ENCODE data around the gene FOXA2. TPM values are rescaled to one million over a fixed set of nuclear protein-coding genes. Genes with fewer than 3 reads are reported as not detected.

Gene FOXA2
- polyA plus RNA-seq, 1 experiment, result not detected

DNA sequence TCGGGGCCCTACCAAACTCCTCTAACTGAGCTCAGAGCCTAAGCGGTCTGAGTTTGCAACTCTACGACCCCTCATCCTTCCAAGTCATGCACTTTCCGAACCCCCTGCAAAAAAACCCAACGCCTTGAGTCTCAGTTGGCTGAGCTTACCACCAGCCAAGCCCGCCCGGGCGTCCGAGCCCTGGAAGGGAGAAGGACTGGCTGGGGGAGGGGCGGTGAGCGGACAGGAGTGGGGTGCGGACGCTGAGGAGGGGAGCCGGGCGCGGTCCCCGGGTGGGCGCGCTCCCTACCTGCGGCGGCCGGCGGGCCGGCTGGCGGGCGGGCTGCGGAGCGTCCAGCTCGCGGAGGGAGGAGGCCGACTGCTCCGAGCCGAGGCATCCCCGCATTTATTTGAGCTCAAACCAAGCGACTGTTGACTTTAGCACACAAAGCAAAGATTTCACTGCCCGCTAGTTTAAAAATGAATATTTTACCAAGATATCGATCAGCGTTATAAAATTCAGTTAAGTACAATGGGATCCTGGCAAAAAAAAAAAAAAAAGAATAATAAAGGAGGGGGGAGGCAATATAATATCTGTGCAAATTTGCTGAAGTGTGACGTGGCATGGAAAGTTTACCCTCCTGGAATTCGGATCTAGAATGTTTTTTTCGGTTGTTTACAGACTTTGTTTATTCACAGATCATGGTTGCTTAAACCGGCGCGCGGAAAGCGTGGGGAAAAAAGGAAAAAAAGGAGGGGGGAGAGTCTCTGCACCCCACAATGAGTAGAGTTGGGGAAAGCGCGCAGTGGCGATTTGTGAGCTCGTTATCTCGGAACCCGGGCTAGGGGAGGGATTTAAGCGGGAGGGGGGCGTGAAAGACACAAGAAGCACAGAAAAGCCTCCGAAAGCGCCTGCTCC is 5.9 kb downstream of the FOXA2 start:
- H3K36me3 ChIP-seq (ENCODE audit: control insufficient read depth, insufficient read depth, low read length), result no peaks in the 10 kb centered on the region
- no peak for DNase-seq (ENCODE audit: low read depth)
- POLR2A ChIA-PET, result no interaction called here
- no peak overlapping the region for H3K4me3 ChIP-seq (ENCODE audit: low read depth, low read length)
- peaks cover 54% of the 10 kb centered on the region for H3K27me3 ChIP-seq (ENCODE audit: control insufficient read depth, insufficient read depth, low read length)
- CTCF ChIA-PET, result no interaction called here
- TF ChIP-seq, protein P1, sequence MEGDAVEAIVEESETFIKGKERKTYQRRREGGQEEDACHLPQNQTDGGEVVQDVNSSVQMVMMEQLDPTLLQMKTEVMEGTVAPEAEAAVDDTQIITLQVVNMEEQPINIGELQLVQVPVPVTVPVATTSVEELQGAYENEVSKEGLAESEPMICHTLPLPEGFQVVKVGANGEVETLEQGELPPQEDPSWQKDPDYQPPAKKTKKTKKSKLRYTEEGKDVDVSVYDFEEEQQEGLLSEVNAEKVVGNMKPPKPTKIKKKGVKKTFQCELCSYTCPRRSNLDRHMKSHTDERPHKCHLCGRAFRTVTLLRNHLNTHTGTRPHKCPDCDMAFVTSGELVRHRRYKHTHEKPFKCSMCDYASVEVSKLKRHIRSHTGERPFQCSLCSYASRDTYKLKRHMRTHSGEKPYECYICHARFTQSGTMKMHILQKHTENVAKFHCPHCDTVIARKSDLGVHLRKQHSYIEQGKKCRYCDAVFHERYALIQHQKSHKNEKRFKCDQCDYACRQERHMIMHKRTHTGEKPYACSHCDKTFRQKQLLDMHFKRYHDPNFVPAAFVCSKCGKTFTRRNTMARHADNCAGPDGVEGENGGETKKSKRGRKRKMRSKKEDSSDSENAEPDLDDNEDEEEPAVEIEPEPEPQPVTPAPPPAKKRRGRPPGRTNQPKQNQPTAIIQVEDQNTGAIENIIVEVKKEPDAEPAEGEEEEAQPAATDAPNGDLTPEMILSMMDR (IDR thresholded peaks at IDR 0.05; ENCODE audit: insufficient read depth, low read depth, low read length), result no peak

DNA sequence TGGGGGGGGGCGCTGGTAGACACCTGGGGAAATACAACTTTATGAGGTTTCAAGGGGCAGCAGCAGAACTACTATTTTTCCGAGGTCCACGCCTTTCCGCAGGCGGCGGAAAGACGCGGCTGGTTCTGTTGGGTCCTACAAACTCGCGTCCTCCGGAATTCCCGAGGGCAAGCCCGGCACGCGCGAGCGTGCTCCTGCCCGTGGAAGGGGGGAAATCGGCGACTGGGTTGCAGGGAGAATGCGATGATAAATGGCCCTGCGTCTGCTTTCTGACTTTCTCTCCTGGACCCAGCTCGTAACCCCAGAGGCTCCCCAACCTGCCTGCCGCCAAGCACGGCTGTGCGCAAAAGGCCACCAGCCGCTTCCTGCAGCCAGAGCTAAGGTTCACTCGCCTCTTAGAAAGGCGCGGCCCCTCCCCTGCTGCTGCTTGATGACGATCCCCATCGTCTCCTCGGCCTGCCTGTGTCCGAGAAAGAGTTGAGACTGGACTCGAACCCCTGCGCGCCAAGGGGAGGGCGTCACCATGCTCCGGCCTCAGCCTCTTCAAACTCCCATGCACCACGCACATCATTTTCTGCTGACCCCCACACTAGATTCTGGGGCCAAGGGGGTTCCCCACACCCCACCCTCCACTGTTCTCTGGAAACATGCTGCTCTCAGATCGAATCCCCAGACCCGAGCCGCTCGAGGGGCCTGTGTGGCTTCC is 6.7 kb downstream of the FOXA2 start:
- no peak for DNase-seq (ENCODE audit: low read depth)
- Histone ChIP-seq H3K36me3 (ENCODE audit: control insufficient read depth, insufficient read depth, low read length) (no peaks in the 10 kb centered on the region), H3K4me3 (ENCODE audit: low read depth, low read length) (no peak overlapping the region), H3K27me3 (ENCODE audit: control insufficient read depth, insufficient read depth, low read length) (peaks cover 49% of the 10 kb centered on the region)
- ChIA-PET POLR2A (no interaction called here), CTCF (no interaction called here)
- TF ChIP-seq, protein P1 (IDR thresholded peaks at IDR 0.05; ENCODE audit: insufficient read depth, low read depth, low read length), result no peak

DNA sequence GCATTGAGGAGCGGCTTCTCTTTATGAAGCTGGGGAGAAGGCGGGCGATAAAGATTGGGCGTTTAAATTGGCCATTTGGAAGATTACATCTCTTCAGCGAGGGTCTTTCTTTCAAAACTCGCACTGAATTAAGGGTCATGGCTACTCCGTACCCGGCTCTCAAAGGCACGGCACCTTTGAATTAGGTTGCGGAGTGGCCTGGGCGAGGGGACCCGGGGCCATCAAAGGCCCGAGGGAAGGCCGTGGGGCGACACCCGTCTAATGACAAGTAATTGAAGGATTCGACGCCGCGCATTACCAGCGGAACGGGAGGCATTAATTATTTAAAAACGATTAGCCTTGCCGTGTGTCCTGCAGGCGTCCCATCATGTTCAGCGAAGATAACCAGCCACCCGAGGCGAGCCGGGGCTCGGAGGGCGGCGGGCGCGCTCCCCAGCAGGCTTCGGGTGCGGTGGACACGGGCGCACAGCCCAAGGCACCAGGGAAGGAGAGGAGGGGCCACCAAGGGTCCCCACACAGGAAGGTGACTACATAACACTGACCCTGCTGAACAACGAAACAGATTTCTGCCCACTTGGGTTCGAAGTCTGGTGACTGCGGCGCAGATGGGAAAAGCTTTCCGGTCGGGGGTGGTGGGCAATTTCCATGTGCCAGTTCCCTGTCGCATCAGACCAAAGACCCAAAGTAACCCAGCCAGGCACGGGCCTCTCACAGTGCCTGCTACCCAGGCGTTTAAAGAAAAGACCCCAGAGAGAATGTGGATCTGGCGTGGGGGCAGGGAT is 7.4 kb downstream of the FOXA2 start:
- DNase-seq (ENCODE audit: low read depth), result no peak
- Histone ChIP-seq H3K4me3 (ENCODE audit: low read depth, low read length) (no peak overlapping the region), H3K36me3 (ENCODE audit: control insufficient read depth, insufficient read depth, low read length) (no peaks in the 10 kb centered on the region), H3K27me3 (ENCODE audit: control insufficient read depth, insufficient read depth, low read length) (peaks cover 43% of the 10 kb centered on the region)
- ChIA-PET CTCF (no interaction called here), POLR2A (no interaction called here)
- TF ChIP-seq, protein P1 (IDR thresholded peaks at IDR 0.05; ENCODE audit: insufficient read depth, low read depth, low read length), result no peak

DNA sequence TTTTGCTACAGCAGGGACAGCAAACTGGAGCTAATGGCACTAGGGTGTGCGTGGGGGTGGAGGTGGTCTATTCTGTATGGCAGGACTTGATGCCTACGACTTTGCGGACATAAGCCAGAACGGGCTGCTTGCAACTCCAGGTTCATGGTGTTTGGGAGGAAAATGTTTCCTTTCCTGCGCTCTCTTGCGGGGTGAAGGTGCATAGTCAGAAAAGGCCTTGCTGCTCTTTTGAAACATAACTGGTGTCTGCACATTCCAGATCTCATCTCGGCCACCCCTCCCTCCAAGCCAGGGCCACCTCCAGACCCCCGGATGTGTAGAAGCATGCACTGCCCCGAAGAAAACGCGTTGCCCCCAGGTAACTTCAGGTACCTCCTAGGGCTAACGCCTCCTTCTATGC is 8.1 kb downstream of the FOXA2 start:
- Histone ChIP-seq H3K36me3 (ENCODE audit: control insufficient read depth, insufficient read depth, low read length) (no peaks in the 10 kb centered on the region), H3K4me3 (ENCODE audit: low read depth, low read length) (no peak overlapping the region), H3K27me3 (ENCODE audit: control insufficient read depth, insufficient read depth, low read length) (peaks cover 39% of the 10 kb centered on the region)
- TF ChIP-seq, protein P1 (IDR thresholded peaks at IDR 0.05; ENCODE audit: insufficient read depth, low read depth, low read length), result no peak
- CTCF ChIA-PET, result no interaction called here
- POLR2A ChIA-PET, result no interaction called here
- no peak for DNase-seq (ENCODE audit: low read depth)

DNA sequence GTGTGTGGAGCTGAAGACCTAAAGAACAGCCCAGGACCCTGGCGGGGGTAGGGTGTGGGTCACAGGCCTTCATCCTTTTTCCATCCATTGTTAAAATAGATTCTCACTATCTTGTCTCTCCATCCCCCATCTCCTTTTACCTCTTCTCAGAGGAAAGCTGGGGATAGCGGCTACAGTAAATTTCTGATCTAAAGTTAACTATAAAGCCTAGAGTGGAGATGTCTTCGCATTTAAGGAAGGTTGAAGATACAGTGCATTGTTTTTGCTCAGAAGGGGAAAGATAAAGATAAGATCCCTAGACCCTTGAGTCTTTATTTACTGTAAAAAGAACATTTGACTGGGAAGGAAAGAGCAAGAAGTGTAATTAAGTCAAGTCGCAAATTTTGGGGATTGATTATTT is 8.6 kb downstream of the FOXA2 start:
- Histone ChIP-seq H3K36me3 (ENCODE audit: control insufficient read depth, insufficient read depth, low read length) (no peaks in the 10 kb centered on the region), H3K27me3 (ENCODE audit: control insufficient read depth, insufficient read depth, low read length) (peaks cover 42% of the 10 kb centered on the region), H3K4me3 (ENCODE audit: low read depth, low read length) (no peak overlapping the region)
- ChIA-PET CTCF (no interaction called here), POLR2A (no interaction called here)
- DNase-seq (ENCODE audit: low read depth), result no peak
- TF ChIP-seq, protein P1 (IDR thresholded peaks at IDR 0.05; ENCODE audit: insufficient read depth, low read depth, low read length), result no peak
